IMR-90 (cell line): ENCODE data around the gene AP3B1. TPM values are rescaled to one million over a fixed set of nuclear protein-coding genes. Genes with fewer than 3 reads are reported as not detected.

Experiments used
- ATAC-seq: fragments of 200-7000 bp; cut with Tn5 transposase; 2 replicates; pipeline ENCODE4 v1.9.1; 2020; ENCODE audit warnings: low read depth, mild to moderate bottlenecking, moderate library complexity
- BruUV-seq: library from RNA; stranded (reverse); fragments of 400-500 nt; replicated peaks from 2 replicates; lab custom pipeline; 2021; lab: Mats Ljungman, UMichigan
- CTCF ChIA-PET: fragments of 300-600 bp; formaldehyde crosslinking; extraction: SDS; loops from one replicate; lab custom pipeline; 2021; ENCODE audit warnings: antibody characterized with exemption; lab: Yijun Ruan, JAX
- POLR2A ChIA-PET: fragments of 300-600 bp; sonication (Branson Sonifier 250); formaldehyde crosslinking; loops from one replicate; lab custom pipeline; 2022; ENCODE audit warnings: antibody characterized with exemption; ENCODE audit not compliant: unreplicated experiment; lab: Charles Lee
- DNase-seq: peaks from one replicate; pipeline ENCODE4 v3.0.0; 2013
- H2AFZ ChIP-seq: replicated peaks from 2 replicates; pipeline ENCODE3; 2013; ENCODE audit warnings: low read length, mild to moderate bottlenecking; ENCODE audit not compliant: poor library complexity
- H2AK5ac ChIP-seq: 2 replicates; pipeline ENCODE4 v1.6.1; 2013; ENCODE audit warnings: low read depth, low read length, inconsistent platforms
- H2AK9ac ChIP-seq: replicated peaks from 2 replicates; pipeline ENCODE3; 2013; ENCODE audit warnings: mild to moderate bottlenecking, low read depth, low read length, moderate library complexity; ENCODE audit not compliant: poor library complexity
- H2BK120ac ChIP-seq: 2 replicates; pipeline ENCODE4 v1.6.1; 2013; ENCODE audit warnings: low read depth, low read length, inconsistent platforms
- H2BK15ac ChIP-seq: 3 replicates; pipeline ENCODE4 v1.6.1; 2013; ENCODE audit warnings: low read depth, low read length, inconsistent platforms
- H2BK20ac ChIP-seq: 2 replicates; pipeline ENCODE4 v1.6.1; 2013; ENCODE audit warnings: low read depth, mild to moderate bottlenecking, inconsistent platforms, low read length, moderate library complexity
- H2BK5ac ChIP-seq: 2 replicates; pipeline ENCODE4 v1.6.1; 2013; ENCODE audit warnings: mild to moderate bottlenecking, low read depth, low read length, inconsistent platforms; ENCODE audit not compliant: poor library complexity, severe bottlenecking
- H3K14ac ChIP-seq: replicated peaks from 2 replicates; pipeline ENCODE4 v1.6.1; 2013; ENCODE audit warnings: low read depth, low read length, inconsistent platforms
- H3K18ac ChIP-seq: 2 replicates; pipeline ENCODE4 v1.6.1; 2013; ENCODE audit warnings: low read depth, low read length, control low read depth
- H3K23ac ChIP-seq: 2 replicates; pipeline ENCODE4 v1.6.1; 2013; ENCODE audit warnings: low read depth, low read length, inconsistent platforms
- H3K27ac ChIP-seq: 2 replicates; pipeline ENCODE4 v1.5.1; 2013; ENCODE audit warnings: mild to moderate bottlenecking, control low read depth, low read length; ENCODE audit not compliant: insufficient read depth
- H3K27me3 ChIP-seq: 2 replicates; pipeline ENCODE4 v1.6.1; 2013; ENCODE audit warnings: low read length; ENCODE audit not compliant: control insufficient read depth, insufficient read depth
- H3K36me3 ChIP-seq: 2 replicates; pipeline ENCODE4 v1.6.1; 2013; ENCODE audit warnings: low read length, mixed read lengths; ENCODE audit not compliant: control insufficient read depth, insufficient read depth
- H3K4ac ChIP-seq: 2 replicates; pipeline ENCODE4 v1.6.1; 2013; ENCODE audit warnings: low read depth, low read length, inconsistent platforms
- H3K4me1 ChIP-seq: 2 replicates; pipeline ENCODE4 v1.6.1; 2013; ENCODE audit warnings: low read length, mixed read lengths; ENCODE audit not compliant: control insufficient read depth, insufficient read depth
- H3K4me2 ChIP-seq: 2 replicates; pipeline ENCODE4 v1.6.1; 2013; ENCODE audit warnings: low read depth, mild to moderate bottlenecking, control low read depth, low read length, moderate library complexity
- H3K4me3 ChIP-seq: 2 replicates; pipeline ENCODE4 v1.5.1; 2013; ENCODE audit warnings: low read depth, mild to moderate bottlenecking, control low read depth, low read length, moderate library complexity; ENCODE audit not compliant: insufficient read depth
- H3K56ac ChIP-seq: 2 replicates; pipeline ENCODE4 v1.6.1; 2013; ENCODE audit warnings: low read length, inconsistent platforms; ENCODE audit not compliant: insufficient read depth; ENCODE audit errors: extremely low read depth
- H3K79me1 ChIP-seq, 2 experiments: 2 replicates each; pipeline ENCODE4 v1.6.1; 2013; ENCODE audit warnings: low read length in 2 of 2, inconsistent platforms in 1 of 2, low read depth in 1 of 2
- H3K9ac ChIP-seq: 2 replicates; pipeline ENCODE4 v1.6.1; 2013; ENCODE audit warnings: low read depth, low read length, control low read depth
- H3K9me1 ChIP-seq: 2 replicates; pipeline ENCODE4 v1.6.1; 2013; ENCODE audit warnings: low read length, inconsistent platforms; ENCODE audit not compliant: insufficient read depth
- H3K9me3 ChIP-seq: 2 replicates; pipeline ENCODE4 v1.6.1; 2013; ENCODE audit warnings: low read length; ENCODE audit not compliant: control insufficient read depth, insufficient read depth
- H4K20me1 ChIP-seq: 2 replicates; pipeline ENCODE4 v1.6.1; 2013; ENCODE audit warnings: low read length, inconsistent platforms; ENCODE audit not compliant: insufficient read depth
- H4K5ac ChIP-seq: 2 replicates; pipeline ENCODE4 v1.6.1; 2013; ENCODE audit warnings: mild to moderate bottlenecking, low read depth, low read length, control low read depth
- H4K8ac ChIP-seq, 2 experiments: 2 replicates each; pipeline ENCODE4 v1.6.1; 2013; ENCODE audit warnings: low read depth in 2 of 2, low read length in 2 of 2, control low read depth in 1 of 2, inconsistent platforms in 1 of 2
- H4K91ac ChIP-seq: 2 replicates; pipeline ENCODE4 v1.6.1; 2013; ENCODE audit warnings: low read depth, low read length, inconsistent platforms; ENCODE audit not compliant: insufficient read depth
- BHLHE40 ChIP-seq: fragments of 150-350 bp; IDR thresholded peaks from 2 replicates; pipeline ENCODE4 v1.6.1; 2016; ENCODE audit warnings: mild to moderate bottlenecking, low read depth, low read length
- CEBPB ChIP-seq: IDR thresholded peaks from 2 replicates; pipeline ENCODE4 v1.6.1; 2012; ENCODE audit warnings: low read depth, low read length, improper control_type of control experiment
- CHD1 ChIP-seq: IDR thresholded peaks from 2 replicates; pipeline ENCODE4 v1.6.1; 2012; ENCODE audit warnings: low read depth, low read length, improper control_type of control experiment
- CTCF ChIP-seq: conservative IDR thresholded peaks from 2 replicates; pipeline ENCODE4 v1.5.1; 2012; ENCODE audit warnings: mild to moderate bottlenecking, low read depth, low read length, improper control_type of control experiment
- ELK1 ChIP-seq: fragments of 150-350 bp; IDR thresholded peaks from 2 replicates; pipeline ENCODE4 v1.6.1; 2016; ENCODE audit warnings: low read depth, mild to moderate bottlenecking, low read length, moderate library complexity, borderline replicate concordance
- FOS ChIP-seq: fragments of 150-350 bp; IDR thresholded peaks from 2 replicates; pipeline ENCODE4 v1.6.1; 2016; ENCODE audit warnings: low read depth, low read length
- MAFK ChIP-seq: IDR thresholded peaks from 2 replicates; pipeline ENCODE4 v1.6.1; 2012; ENCODE audit warnings: low read depth, low read length, improper control_type of control experiment
- MAZ ChIP-seq: IDR thresholded peaks from 2 replicates; pipeline ENCODE4 v1.6.1; 2012; ENCODE audit warnings: low read depth, mild to moderate bottlenecking, low read length, improper control_type of control experiment, moderate library complexity, borderline replicate concordance
- MXI1 ChIP-seq: IDR thresholded peaks from 2 replicates; pipeline ENCODE4 v1.6.1; 2012; ENCODE audit warnings: low read depth, mild to moderate bottlenecking, low read length, moderate library complexity, borderline replicate concordance
- NFE2L2 ChIP-seq: fragments of 150-350 bp; IDR thresholded peaks from 2 replicates; pipeline ENCODE4 v1.6.1; 2016; ENCODE audit warnings: low read depth, mild to moderate bottlenecking, low read length
- POLR2A ChIP-seq: IDR thresholded peaks from 2 replicates; pipeline ENCODE4 v1.6.1; 2012; ENCODE audit warnings: mild to moderate bottlenecking, low read depth, low read length
- RAD21 ChIP-seq: IDR thresholded peaks from 2 replicates; pipeline ENCODE4 v1.6.1; 2012; ENCODE audit warnings: low read length, improper control_type of control experiment
- RCOR1 ChIP-seq: IDR thresholded peaks from 2 replicates; pipeline ENCODE4 v1.6.1; 2012; ENCODE audit warnings: mild to moderate bottlenecking, low read length, improper control_type of control experiment; ENCODE audit not compliant: insufficient replicate concordance
- RFX5 ChIP-seq: IDR thresholded peaks from 2 replicates; pipeline ENCODE4 v1.8.0; 2012; ENCODE audit warnings: low read depth, mild to moderate bottlenecking, low read length, moderate library complexity
- SMC3 ChIP-seq: fragments of 150-350 bp; IDR thresholded peaks from 2 replicates; pipeline ENCODE4 v1.6.1; 2016; ENCODE audit warnings: low read depth, mild to moderate bottlenecking, antibody characterized with exemption, low read length, moderate library complexity
- USF2 ChIP-seq: fragments of 150-350 bp; IDR thresholded peaks from 2 replicates; pipeline ENCODE4 v1.6.1; 2017; ENCODE audit warnings: mild to moderate bottlenecking, antibody characterized with exemption, low read length, low read depth
- whole genome bisulfite sequencing, 2 experiments: methylation state at CpG; one replicate each; pipeline versions ENCODE4 v1.1.5 to v1.1.7; 2013; ENCODE audit warnings: missing lambda C conversion rate in 2 of 2; ENCODE audit not compliant: insufficient read length in 1 of 2; ENCODE audit errors: extremely low coverage in 2 of 2; 5-methylcytosine and 5-hydroxymethylcytosine counted together
- dilution Hi-C: fragments of 300-500 bp; cut with HindIII; formaldehyde crosslinking; loops from one replicate; pipeline ENCODE4 v1.14.3; 2018; ENCODE audit warnings: low sequenced_read_pairs; ENCODE audit not compliant: unreplicated experiment
- in situ Hi-C: fragments of 300-500 bp; cut with MboI; formaldehyde crosslinking; loops from 3 replicates; pipeline ENCODE4 v1.14.3; 2019; ENCODE audit warnings: low sequenced_read_pairs, inconsistent platforms, mixed read lengths
- intact Hi-C: fragments of 100-400 bp; cut with micrococcal nuclease; formaldehyde crosslinking; loops from 2 replicates; pipeline ENCODE4 v1.10.0; 2022
- polyA plus RNA-seq, 3 experiments: library from polyadenylated mRNA; depleted of rRNA; stranded (reverse); fragments of >200 nt; gene quantifications; 2 replicates each; pipeline ENCODE4 v1.2.3, GENCODE V29; 2012; ENCODE audit warnings: low replicate concordance in 1 of 3
- total RNA-seq: library from RNA; depleted of rRNA; stranded (reverse); fragments of >200 nt; gene quantifications from 2 replicates; pipeline ENCODE4 v1.2.3, GENCODE V29; 2012

AP3B1 gene
- total and polyA plus RNA-seq, 2 of the 4 experiments (the other 2 are of a cell fraction): 33.1 to 59.0 TPM

GRCh38 chr5:78318337-78318736 is 23.8 kb upstream of the AP3B1 start:
- Histone ChIP-seq H3K18ac (no peak overlapping the region), H3K27me3 (no peaks in the 10 kb centered on the region), H2AFZ (no peak overlapping the region), H4K5ac (no peak overlapping the region), H2BK120ac (no peak overlapping the region), H2BK5ac (no peak overlapping the region), H4K20me1 (no peaks in the 10 kb centered on the region), H2BK15ac (no peak overlapping the region), H2AK9ac (no peak overlapping the region), H2AK5ac (no peak overlapping the region), H3K36me3 (no peaks in the 10 kb centered on the region), H3K4me1 (no peaks in the 10 kb centered on the region), H3K27ac (no peak overlapping the region), H3K4me3 (no peak overlapping the region), H3K79me1 (no peaks in the 10 kb centered on the region), H3K56ac (no peak overlapping the region), H3K14ac (no peak overlapping the region), H3K9me1 (no peaks in the 10 kb centered on the region), H3K9me3 (peaks cover 5% of the 10 kb centered on the region; the same call in 1 of the 2 replicates), H3K4ac (no peak overlapping the region), H3K4me2 (no peak overlapping the region), H4K8ac (no peak overlapping the region), H3K23ac (no peak overlapping the region), H3K9ac (no peak overlapping the region), H2BK20ac (no peak overlapping the region), H4K91ac (no peak overlapping the region)
- DNase-seq (no peak), ATAC-seq (no peak)
- ChIA-PET CTCF (no interaction called here), POLR2A (no interaction called here)
- no CpG with 5 or more reads among the region's 3 CpGs for WGBS, 2 experiments
- dilution Hi-C loops: no loop called here
- BruUV-seq: no TSS peak
- no peak for TF ChIP-seq MAFK
- TF ChIP-seq FOS: no peak
- no peak for TF ChIP-seq CHD1
- no peak for TF ChIP-seq MXI1
- TF ChIP-seq RCOR1: no peak
- TF ChIP-seq RAD21: no peak
- no peak for TF ChIP-seq POLR2A
- no peak for TF ChIP-seq CEBPB
- no peak for TF ChIP-seq SMC3
- no peak for TF ChIP-seq BHLHE40
- no peak for TF ChIP-seq RFX5
- no peak for TF ChIP-seq NFE2L2
- no peak for TF ChIP-seq CTCF
- no peak for TF ChIP-seq USF2
- TF ChIP-seq ELK1: no peak
- TF ChIP-seq MAZ: no peak
- intact Hi-C loops: no loop called here
- in situ Hi-C loops: loop anchor here (25.0 kb wide), 1 partner anchor 644 kb away; no protein-coding TSS in a partner anchor
